Stimulated activated CD8-positive, alpha-beta memory T cell treated with anti-CD3 and anti-CD28 coated beads, Interleukin-2, amount 100 ng/mL, for 1 hour (primary cell): ENCODE measurements around the gene DCC.

Source experiments
- DNase-seq, 2 donors: peaks; one replicate each; pipeline ENCODE4 v3.0.0-alpha.2; 2020; ENCODE audit warnings: low read depth in 2 of 2

DCC gene

GRCh38 chr18:53224128-53224778 is 884.3 kb downstream of the DCC start:
- no peak for DNase-seq

- no peak for DNase-seq
Measured at GRCh38 chr18:53225567-53226325, 885.7 kb downstream of the DCC start.

GRCh38 chr18:53234610-53235009 is 894.6 kb downstream of the DCC start:
- no peak for DNase-seq

- no peak for DNase-seq
Measured at GRCh38 chr18:53241161-53241560, 901.2 kb downstream of the DCC start.

- no peak for DNase-seq
Measured at GRCh38 chr18:53253789-53254188, 913.8 kb downstream of the DCC start.

- no peak for DNase-seq
Measured at GRCh38 chr18:53254265-53254664, 914.3 kb downstream of the DCC start.

GRCh38 chr18:53261241-53261640 is 921.2 kb downstream of the DCC start:
- DNase-seq: no peak

- DNase-seq: no peak
Measured at GRCh38 chr18:53266850-53267249, 926.9 kb downstream of the DCC start.

GRCh38 chr18:53268455-53268854 is 928.5 kb downstream of the DCC start:
- no peak for DNase-seq

GRCh38 chr18:53281406-53281805 is 941.4 kb downstream of the DCC start:
- no peak for DNase-seq

GRCh38 chr18:53283708-53284107 is 943.7 kb downstream of the DCC start:
- DNase-seq: no peak

GRCh38 chr18:53305461-53305860 is 965.5 kb downstream of the DCC start:
- no peak for DNase-seq

- DNase-seq: no peak
Measured at GRCh38 chr18:53319628-53320027, 979.6 kb downstream of the DCC start.

- DNase-seq: no peak
Measured at GRCh38 chr18:53322163-53322562, 982.2 kb downstream of the DCC start.

- no peak for DNase-seq
Measured at GRCh38 chr18:53324353-53324752, 984.4 kb downstream of the DCC start.

GRCh38 chr18:53360501-53361443 is 1020.8 kb downstream of the DCC start:
- no peak for DNase-seq

GRCh38 chr18:53375621-53376020 is 1035.6 kb downstream of the DCC start:
- DNase-seq: no peak

- DNase-seq: no peak
Measured at GRCh38 chr18:53380063-53380639, 1040.2 kb downstream of the DCC start.

- DNase-seq: no peak
Measured at GRCh38 chr18:53382870-53383269, 1042.9 kb downstream of the DCC start.

- DNase-seq: no peak
Measured at GRCh38 chr18:53385889-53386288, 1045.9 kb downstream of the DCC start.

- DNase-seq: no peak
Measured at GRCh38 chr18:53387581-53387980, 1047.6 kb downstream of the DCC start.

- no peak for DNase-seq
Measured at GRCh38 chr18:53402670-53403069, 1062.7 kb downstream of the DCC start.
